Neural progenitor cell (in vitro differentiated cells): ENCODE measurements around the gene MED1.

Source experiments
- CTCF ChIP-seq: fragments of 200-600 bp; sonication (generic); IDR thresholded peaks from 2 replicates; pipeline ENCODE4 v1.5.1; 2017; ENCODE audit warnings: antibody characterized with exemption, mild to moderate bottlenecking
- EZH2 ChIP-seq: fragments of 200-600 bp; sonication (generic); IDR thresholded peaks from 2 replicates; pipeline ENCODE4 v1.6.1; 2017; ENCODE audit warnings: antibody characterized with exemption, mild to moderate bottlenecking, moderate library complexity
- EZH2phosphoT487 ChIP-seq: fragments of 200-600 bp; sonication (generic); IDR thresholded peaks from 2 replicates; pipeline ENCODE4 v1.6.1; 2017; ENCODE audit warnings: antibody characterized with exemption

GRCh38 chr17:39447561-39447960 is 3.5 kb downstream of the MED1 start:
- TF ChIP-seq CTCF (no peak), EZH2 (no peak), EZH2phosphoT487 (no peak)
